Tibial nerve (tissue), 4 donors: ENCODE measurements around the gene CYTH3. TPM values are rescaled to one million over a fixed set of nuclear protein-coding genes. Genes with fewer than 3 reads are reported as not detected.

Experiments
- DNase-seq, 2 donors: peaks; one replicate each; pipeline ENCODE4 v3.0.0-alpha.2; 2019; ENCODE audit warnings: low spot score in 2 of 2
- H3K27ac ChIP-seq, 4 donors: fragments of 200-600 bp; sonication (generic) in 3 of 4; one replicate each; pipeline ENCODE4 v1.5.1; 2017 to 2019; ENCODE audit warnings: mild to moderate bottlenecking in 1 of 4
- H3K27me3 ChIP-seq, 2 donors: fragments of 200-600 bp; sonication (generic) in 1 of 2; one replicate each; pipeline versions ENCODE4 v1.5.1 to v1.6.0; 2017 to 2019
- H3K36me3 ChIP-seq, 3 donors: fragments of 200-600 bp; sonication (generic); one replicate each; pipeline ENCODE4 v1.5.1; 2018 to 2019
- H3K4me1 ChIP-seq, 4 donors: fragments of 200-600 bp; sonication (generic) in 3 of 4; one replicate each; pipeline ENCODE4 v1.5.1; 2017 to 2019
- H3K4me3 ChIP-seq, 4 donors: fragments of 200-600 bp; sonication (generic) in 3 of 4; one replicate each; pipeline ENCODE4 v1.5.1; 2017 to 2019; ENCODE audit warnings: mild to moderate bottlenecking in 1 of 4, moderate library complexity in 1 of 4
- H3K9me3 ChIP-seq, 4 donors: fragments of 200-600 bp; sonication (generic) in 3 of 4; one replicate each; pipeline ENCODE4 v1.5.1; 2017 to 2019
- CTCF ChIP-seq, 5 experiments: fragments of 200-600 bp in 3 of 5; fragments of 450-650 bp in 2 of 5; sonication (generic) in 3 of 5; IDR thresholded peaks; one replicate each; pipeline ENCODE4 v1.5.1; 2016 to 2019; ENCODE audit warnings: antibody characterized with exemption in 5 of 5, mild to moderate bottlenecking in 3 of 5, moderate library complexity in 2 of 5
- EP300 ChIP-seq, 2 donors: sonication (generic); formaldehyde crosslinking; IDR thresholded peaks; one replicate each; pipeline ENCODE4 v1.6.1; 2017; ENCODE audit warnings: antibody characterized with exemption in 2 of 2, mild to moderate bottlenecking in 1 of 2
- POLR2A ChIP-seq, 2 donors: fragments of 450-650 bp; IDR thresholded peaks; one replicate each; pipeline ENCODE4 v1.6.1; 2017; ENCODE audit warnings: antibody characterized with exemption in 2 of 2, mild to moderate bottlenecking in 2 of 2, moderate library complexity in 2 of 2
- WGBS, 2 donors: methylation state at CpG; one replicate each; pipeline ENCODE4 v1.1.5; 2018; 5-methylcytosine and 5-hydroxymethylcytosine counted together
- total RNA-seq, 4 donors: library from RNA; depleted of rRNA; stranded (reverse); fragments of >200 nt; gene quantifications; one replicate each; pipeline ENCODE4 v1.1.0, GENCODE V29; 2016

Gene CYTH3
- total RNA-seq, 4 donors from 2014 or later = 49.2 to 61.2 (median 53.2) TPM

- H3K27ac ChIP-seq = no peak overlapping the region
- no peak overlapping the region for H3K4me3 ChIP-seq
- H3K9me3 ChIP-seq = no peaks in the 10 kb centered on the region
- WGBS, 2 donors = 86 to 87% methylated on average over 2 of the region's 2 CpGs
- H3K36me3 ChIP-seq = no peaks in the 10 kb centered on the region
- H3K27me3 ChIP-seq = no peaks in the 10 kb centered on the region
- no peak for DNase-seq
- no peak for TF ChIP-seq EP300 (IDR thresholded peaks at IDR 0.05)
- TF ChIP-seq POLR2A (IDR thresholded peaks at IDR 0.05) = no peak
- TF ChIP-seq CTCF (IDR thresholded peaks at IDR 0.05) = no peak
- H3K4me1 ChIP-seq = peaks cover 0 to 27% (median 8%) of the 10 kb centered on the region in 4 donors
These were observed 2.3 kb upstream of the CYTH3 start for GRCh38 chr7:6274743-6275142.

GRCh38 chr7:6273917-6274630, 1.6 kb upstream of the CYTH3 start:
- Histone ChIP-seq H3K4me3 (no peak overlapping the region), H3K36me3 (no peaks in the 10 kb centered on the region), H3K27me3 (no peaks in the 10 kb centered on the region), H3K9me3 (no peaks in the 10 kb centered on the region), H3K27ac (no peak overlapping the region), H3K4me1 (peaks cover 0 to 34% (median 11%) of the 10 kb centered on the region in 4 donors)
- no peak for DNase-seq
- TF ChIP-seq CTCF (IDR thresholded peaks at IDR 0.05) = no peak
- 93 to 94% methylated on average over 11 of the region's 11 CpGs for WGBS, 2 donors

- 81 to 83% methylated on average over 6 of the region's 6 CpGs for WGBS, 2 donors
- H3K36me3 ChIP-seq = no peaks in the 10 kb centered on the region
- H3K27ac ChIP-seq = no peak overlapping the region
- no peaks in the 10 kb centered on the region for H3K27me3 ChIP-seq
- H3K4me3 ChIP-seq = peak overlapping the region in 1 of 4 donors; percentile 54
- no peak for TF ChIP-seq EP300 (IDR thresholded peaks at IDR 0.05)
- TF ChIP-seq CTCF (IDR thresholded peaks at IDR 0.05) = no peak
- no peak for TF ChIP-seq POLR2A (IDR thresholded peaks at IDR 0.05)
- H3K9me3 ChIP-seq = no peaks in the 10 kb centered on the region
- H3K4me1 ChIP-seq = peaks cover 0 to 40% (median 14%) of the 10 kb centered on the region in 4 donors
- DNase-seq = no peak
These were observed 985 bp upstream of the CYTH3 start for GRCh38 chr7:6273380-6273837.

GRCh38 chr7:6271694-6272440, 557 bp downstream of the CYTH3 start:
- TF ChIP-seq EP300 (IDR thresholded peaks at IDR 0.05) (no peak), POLR2A (IDR thresholded peaks at IDR 0.05) (no peak), CTCF (IDR thresholded peaks at IDR 0.05) (no peak)
- H3K27me3 ChIP-seq = no peaks in the 10 kb centered on the region
- WGBS, 2 donors = 0 to 1% methylated on average over 26 to 33 of the region's 74 CpGs
- H3K9me3 ChIP-seq = no peaks in the 10 kb centered on the region
- no peaks in the 10 kb centered on the region for H3K36me3 ChIP-seq
- DNase-seq = no peak
- H3K4me3 ChIP-seq = peak overlapping the region; percentile 78 to 98 (median 88)
- peaks cover 0 to 54% (median 14%) of the 10 kb centered on the region in 4 donors for H3K4me1 ChIP-seq
- peak overlapping the region; percentile 82 to 95 (median 91) for H3K27ac ChIP-seq
